Activated CD8-positive, alpha-beta memory T cell treated with anti-CD3 and anti-CD28 coated beads, Interleukin-2, amount 50 U/mL, for 48 hours (primary cell): ENCODE data around the gene UBASH3B.

Experiments used
- DNase-seq: peaks from one replicate; pipeline ENCODE4 v3.0.0-alpha.2; 2020

Gene UBASH3B

GRCh38 chr11:122681070-122681469, 25.5 kb downstream of the UBASH3B start:
- no peak for DNase-seq

- no peak for DNase-seq
These were observed 26.2 kb downstream of the UBASH3B start for GRCh38 chr11:122681735-122682134.

GRCh38 chr11:122682464-122682863, 26.9 kb downstream of the UBASH3B start:
- DNase-seq, result no peak

- no peak for DNase-seq
These were observed 29.5 kb downstream of the UBASH3B start for GRCh38 chr11:122685041-122685440.

- no peak for DNase-seq
These were observed 30.6 kb downstream of the UBASH3B start for GRCh38 chr11:122686111-122686510.

- DNase-seq, result no peak
These were observed 34.9 kb downstream of the UBASH3B start for GRCh38 chr11:122690384-122690783.

GRCh38 chr11:122690801-122691548, 35.5 kb downstream of the UBASH3B start:
- DNase-seq, result no peak

GRCh38 chr11:122691549-122692150, 36.1 kb downstream of the UBASH3B start:
- DNase-seq, result no peak

- no peak for DNase-seq
These were observed 36.9 kb downstream of the UBASH3B start for GRCh38 chr11:122692444-122692843.

GRCh38 chr11:122695076-122695615, 39.6 kb downstream of the UBASH3B start:
- no peak for DNase-seq

- DNase-seq, result peak; percentile 78
These were observed 41.1 kb downstream of the UBASH3B start for GRCh38 chr11:122696662-122697061.

GRCh38 chr11:122697636-122698167, 42.2 kb downstream of the UBASH3B start:
- no peak for DNase-seq

GRCh38 chr11:122698392-122698791, 42.9 kb downstream of the UBASH3B start:
- no peak for DNase-seq

GRCh38 chr11:122700666-122701065, 45.1 kb downstream of the UBASH3B start:
- no peak for DNase-seq

GRCh38 chr11:122701143-122701542, 45.6 kb downstream of the UBASH3B start:
- DNase-seq, result no peak

GRCh38 chr11:122703541-122704272, 48.2 kb downstream of the UBASH3B start:
- DNase-seq, result peak; percentile 72

- DNase-seq, result no peak
These were observed 49.9 kb downstream of the UBASH3B start for GRCh38 chr11:122705396-122705795.

GRCh38 chr11:122706291-122707088, 51.0 kb downstream of the UBASH3B start:
- DNase-seq, result no peak

GRCh38 chr11:122707111-122707510, 51.6 kb downstream of the UBASH3B start:
- DNase-seq, result no peak

GRCh38 chr11:122707901-122708300, 52.4 kb downstream of the UBASH3B start:
- DNase-seq, result no peak

GRCh38 chr11:122709039-122709760, 53.7 kb downstream of the UBASH3B start:
- no peak for DNase-seq

- DNase-seq, result no peak
These were observed 55.8 kb downstream of the UBASH3B start for GRCh38 chr11:122711362-122711761.
